COLO829 (cell line): Measurements from ENCODE around the gene SLC22A7.

Experiments used
- DNase-seq: peaks from one replicate; pipeline ENCODE4 v3.0.0; 2012; ENCODE audit warnings: low spot score

The SLC22A7 gene

GRCh38 chr6:43283905-43284304, 14.2 kb upstream of the SLC22A7 start:
- no peak for DNase-seq

- DNase-seq = no peak
Observed at GRCh38 chr6:43284991-43285781, 12.9 kb upstream of the SLC22A7 start.

GRCh38 chr6:43285832-43286231, 12.2 kb upstream of the SLC22A7 start:
- DNase-seq = no peak

- DNase-seq = no peak
Observed at GRCh38 chr6:43286456-43286979, 11.5 kb upstream of the SLC22A7 start.

- no peak for DNase-seq
Observed at GRCh38 chr6:43286980-43287716, 10.9 kb upstream of the SLC22A7 start.

GRCh38 chr6:43287717-43288679, 10.1 kb upstream of the SLC22A7 start:
- no peak for DNase-seq

- DNase-seq = no peak
Observed at GRCh38 chr6:43290339-43290904, 7.6 kb upstream of the SLC22A7 start.

- DNase-seq = no peak
Observed at GRCh38 chr6:43290905-43291355, 7.1 kb upstream of the SLC22A7 start.

GRCh38 chr6:43291708-43292107, 6.4 kb upstream of the SLC22A7 start:
- DNase-seq = no peak

- DNase-seq = no peak
Observed at GRCh38 chr6:43292341-43292740, 5.7 kb upstream of the SLC22A7 start.

- no peak for DNase-seq
Observed at GRCh38 chr6:43292763-43293318, 5.2 kb upstream of the SLC22A7 start.

- DNase-seq = no peak
Observed at GRCh38 chr6:43293698-43294097, 4.4 kb upstream of the SLC22A7 start.

GRCh38 chr6:43294536-43294935, 3.5 kb upstream of the SLC22A7 start:
- DNase-seq = no peak

- DNase-seq = no peak
Observed at GRCh38 chr6:43295456-43295855, 2.6 kb upstream of the SLC22A7 start.

GRCh38 chr6:43296780-43297497, 1.1 kb upstream of the SLC22A7 start:
- no peak for DNase-seq

GRCh38 chr6:43298565-43299337, 691 bp downstream of the SLC22A7 start:
- DNase-seq = no peak

GRCh38 chr6:43299338-43300293, 1.6 kb downstream of the SLC22A7 start:
- DNase-seq = no peak

- DNase-seq = no peak
Observed at GRCh38 chr6:43301081-43301870, 3.2 kb downstream of the SLC22A7 start.
